ENCODE measurements around the gene PITPNC1.

DNA sequence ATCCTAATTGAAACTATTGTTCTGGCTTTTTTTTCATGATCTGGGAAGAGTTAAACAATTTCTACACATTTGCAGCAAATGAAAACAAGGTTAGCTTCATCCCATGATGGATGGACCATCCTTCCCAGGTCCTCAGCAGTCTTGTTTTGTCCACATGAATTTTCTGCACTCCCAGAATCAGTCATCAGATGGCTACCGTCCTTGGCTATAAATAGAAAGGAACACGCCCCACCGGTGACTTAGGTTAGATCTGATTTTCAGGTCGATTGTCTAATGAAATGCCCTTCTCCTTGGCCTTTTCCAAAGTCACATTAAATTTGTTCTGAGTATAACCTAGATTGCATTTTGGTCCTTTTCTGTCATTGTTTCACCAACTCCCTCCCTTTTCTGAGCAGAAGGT, 299.2 kb downstream of the PITPNC1 start:
- TF ChIP-seq, protein P1, sequence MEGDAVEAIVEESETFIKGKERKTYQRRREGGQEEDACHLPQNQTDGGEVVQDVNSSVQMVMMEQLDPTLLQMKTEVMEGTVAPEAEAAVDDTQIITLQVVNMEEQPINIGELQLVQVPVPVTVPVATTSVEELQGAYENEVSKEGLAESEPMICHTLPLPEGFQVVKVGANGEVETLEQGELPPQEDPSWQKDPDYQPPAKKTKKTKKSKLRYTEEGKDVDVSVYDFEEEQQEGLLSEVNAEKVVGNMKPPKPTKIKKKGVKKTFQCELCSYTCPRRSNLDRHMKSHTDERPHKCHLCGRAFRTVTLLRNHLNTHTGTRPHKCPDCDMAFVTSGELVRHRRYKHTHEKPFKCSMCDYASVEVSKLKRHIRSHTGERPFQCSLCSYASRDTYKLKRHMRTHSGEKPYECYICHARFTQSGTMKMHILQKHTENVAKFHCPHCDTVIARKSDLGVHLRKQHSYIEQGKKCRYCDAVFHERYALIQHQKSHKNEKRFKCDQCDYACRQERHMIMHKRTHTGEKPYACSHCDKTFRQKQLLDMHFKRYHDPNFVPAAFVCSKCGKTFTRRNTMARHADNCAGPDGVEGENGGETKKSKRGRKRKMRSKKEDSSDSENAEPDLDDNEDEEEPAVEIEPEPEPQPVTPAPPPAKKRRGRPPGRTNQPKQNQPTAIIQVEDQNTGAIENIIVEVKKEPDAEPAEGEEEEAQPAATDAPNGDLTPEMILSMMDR (IDR thresholded peaks at IDR 0.05) = no peak
- TF ChIP-seq POLR2A (IDR thresholded peaks at IDR 0.05) = no peak

Data from esophagus squamous epithelium (tissue), 4 donors.